GM12875 (cell line): ENCODE measurements around the gene TNS4.

Experiments used
- H3K4me3 ChIP-seq: one replicate; pipeline ENCODE4 v1.5.1; 2011; ENCODE audit warnings: low read depth, low read length, control low read depth
- CTCF ChIP-seq: IDR thresholded peaks from 2 replicates; pipeline ENCODE4 v1.5.1; 2011; ENCODE audit warnings: low read depth, mild to moderate bottlenecking, control low read depth, inconsistent platforms, low read length, moderate library complexity, borderline replicate concordance; ENCODE audit not compliant: insufficient read depth

The TNS4 gene

GRCh38 chr17:40462343-40463121 lies 38.9 kb downstream of the TNS4 start:
- no peak overlapping the region for H3K4me3 ChIP-seq
- no peak for TF ChIP-seq CTCF

- TF ChIP-seq CTCF = no peak
- no peak overlapping the region for H3K4me3 ChIP-seq
These were observed 39.6 kb downstream of the TNS4 start for GRCh38 chr17:40461732-40462342.

- H3K4me3 ChIP-seq = no peak overlapping the region
- TF ChIP-seq CTCF = no peak
These were observed 40.3 kb downstream of the TNS4 start for GRCh38 chr17:40460968-40461731.

GRCh38 chr17:40460604-40460967 lies 40.8 kb downstream of the TNS4 start:
- TF ChIP-seq CTCF = no peak

GRCh38 chr17:40459636-40460603 lies 41.5 kb downstream of the TNS4 start:
- TF ChIP-seq CTCF = no peak
- H3K4me3 ChIP-seq = no peak overlapping the region

More at GRCh38 chr17:40460604-40460967, 40.8 kb downstream of the TNS4 start:
- no peak overlapping the region for H3K4me3 ChIP-seq

- TF ChIP-seq CTCF = no peak
- no peak overlapping the region for H3K4me3 ChIP-seq
These were observed 42.5 kb downstream of the TNS4 start for GRCh38 chr17:40458851-40459482.
